Left lobe of liver (tissue), 2 donors: Measurements from ENCODE around the gene DIP2C. TPM values are rescaled to one million over a fixed set of nuclear protein-coding genes. Genes with fewer than 3 reads are reported as not detected.
A peak's percentile ranks its signal among the peaks of the same experiment; 100 is the strongest.
"Not testable (repeated sequence)": the region's sequence is repeated elsewhere in the genome, so short reads cannot be mapped to it uniquely, and the experiment has no call there.

Experiments used
- ATAC-seq: fragments of 200-7000 bp; cut with Tn5 transposase; one replicate; pipeline ENCODE4 v1.9.1; 2020; ENCODE audit warnings: mild to moderate bottlenecking, moderate library complexity
- DNase-seq: peaks from one replicate; pipeline ENCODE4 v3.0.0-alpha.2; 2020; ENCODE audit warnings: low spot score
- total RNA-seq: library from RNA; stranded (reverse); gene quantifications from one replicate; pipeline ENCODE4 v1.2.1, GENCODE V29; 2021
- donor health status: DM: no; HTN: no; CAD: no; lungs with moderate emphysema.
- donor health status: DM: no; HTN: yes; CAD: no.

The DIP2C gene
- total RNA-seq, 1 donor from 2014 or later, result 13.9 TPM

- no peak for DNase-seq
- no peak for ATAC-seq
Measured at GRCh38 chr10:409408-410040, 279.9 kb downstream of the DIP2C start.

- no peak for DNase-seq
Measured at GRCh38 chr10:408236-408635, 281.2 kb downstream of the DIP2C start.

GRCh38 chr10:406976-407375, 282.5 kb downstream of the DIP2C start:
- no peak for DNase-seq
- ATAC-seq, result no peak

More at GRCh38 chr10:408236-408635, 281.2 kb downstream of the DIP2C start:
- peak; percentile 23 for ATAC-seq

GRCh38 chr10:405648-406047, 283.8 kb downstream of the DIP2C start:
- ATAC-seq, result no peak
- DNase-seq, result no peak

- DNase-seq (no peak), ATAC-seq (no peak)
Measured at GRCh38 chr10:404991-405390, 284.5 kb downstream of the DIP2C start.

GRCh38 chr10:404346-404745, 285.1 kb downstream of the DIP2C start:
- DNase-seq, result no peak
- no peak for ATAC-seq

GRCh38 chr10:398954-399353, 290.5 kb downstream of the DIP2C start:
- no peak for DNase-seq
- ATAC-seq, result no peak

- ATAC-seq, result no peak
- no peak for DNase-seq
Measured at GRCh38 chr10:397321-398068, 292.0 kb downstream of the DIP2C start.

- DNase-seq, result no peak
- ATAC-seq, result peak; percentile 20
Measured at GRCh38 chr10:396535-397220, 292.8 kb downstream of the DIP2C start.

- DNase-seq (no peak), ATAC-seq (no peak)
Measured at GRCh38 chr10:396107-396506, 293.4 kb downstream of the DIP2C start.

- no peak for ATAC-seq
- no peak for DNase-seq
Measured at GRCh38 chr10:395665-396064, 293.8 kb downstream of the DIP2C start.

GRCh38 chr10:394439-395101, 294.9 kb downstream of the DIP2C start:
- DNase-seq, ATAC-seq: not testable (repeated sequence)

GRCh38 chr10:393787-394438, 295.6 kb downstream of the DIP2C start:
- ATAC-seq (no peak), DNase-seq (no peak)

- ATAC-seq, result no peak
- no peak for DNase-seq
Measured at GRCh38 chr10:393106-393745, 296.2 kb downstream of the DIP2C start.

GRCh38 chr10:392705-393037, 296.8 kb downstream of the DIP2C start:
- ATAC-seq, result no peak
- no peak for DNase-seq

GRCh38 chr10:391847-392704, 297.4 kb downstream of the DIP2C start:
- DNase-seq (no peak), ATAC-seq (no peak)

- DNase-seq (no peak), ATAC-seq (peak; percentile 11)
Measured at GRCh38 chr10:391305-391704, 298.2 kb downstream of the DIP2C start.

- DNase-seq (no peak), ATAC-seq (no peak)
Measured at GRCh38 chr10:390449-391100, 298.9 kb downstream of the DIP2C start.

- DNase-seq (no peak), ATAC-seq (no peak)
Measured at GRCh38 chr10:389836-390448, 299.5 kb downstream of the DIP2C start.
